ENCODE data around the gene OR2B2. TPM values are rescaled to one million over a fixed set of nuclear protein-coding genes. Genes with fewer than 3 reads are reported as not detected.

The OR2B2 gene
- total RNA-seq, 1 experiment from 2014 or later = not detected

GRCh38 chr6:27894839-27895762 is 17.1 kb downstream of the OR2B2 start:
- no peak overlapping the region for H3K27ac Mint-ChIP-seq
- POLR2A ChIA-PET = interaction anchor here (0.7 to 6.6 kb wide), 15 partner anchors 12 to 1869 kb away, joined by 3 to 817 read pairs (median 18); a partner anchor contains a TSS
- CTCF ChIA-PET = interaction anchor here (0.7 to 2.2 kb wide), 12 partner anchors 23 to 463 kb away, joined by 3 to 8 read pairs (median 4); a partner anchor contains a TSS
- peaks cover 8% of the 10 kb centered on the region for H3K36me3 Mint-ChIP-seq
- H3K27me3 Mint-ChIP-seq (ENCODE audit: low read depth) = no peaks in the 10 kb centered on the region; the same call in 1 of the 2 replicates
- no peak overlapping the region for H3K4me3 Mint-ChIP-seq
- ATAC-seq = peak; percentile 6
- no peak for DNase-seq (ENCODE audit: low spot score)
- H3K9me3 Mint-ChIP-seq = no peaks in the 10 kb centered on the region
- peaks cover 44% of the 10 kb centered on the region for H3K4me1 Mint-ChIP-seq
- no peak for TF ChIP-seq ARID4B (CRISPR knock-in tag; IDR thresholded peaks at IDR 0.05; ENCODE audit: borderline replicate concordance)
- TF ChIP-seq GTF2I (CRISPR knock-in tag; conservative IDR thresholded peaks at IDR 0.05) = no peak
- TF ChIP-seq RORB (CRISPR knock-in tag; IDR thresholded peaks at IDR 0.05) = no peak
- peak; percentile 63; the same call in 1 of the 2 replicates for TF ChIP-seq NFATC4 (CRISPR knock-in tag; IDR thresholded peaks at IDR 0.05)
- TF ChIP-seq PREB (CRISPR knock-in tag; IDR thresholded peaks at IDR 0.05; ENCODE audit: borderline replicate concordance) = no peak
- no peak for TF ChIP-seq STAT6 (CRISPR knock-in tag; conservative IDR thresholded peaks at IDR 0.05; ENCODE audit: low read depth)
- 0 out of 2 replicates have a peak, but pooled peaks have one; percentile 65 for TF ChIP-seq ZNF532 (CRISPR knock-in tag; IDR thresholded peaks at IDR 0.05; ENCODE audit: borderline replicate concordance)
- no peak for TF ChIP-seq GABPB1 (CRISPR knock-in tag; IDR thresholded peaks at IDR 0.05)
- peak; percentile 42 for TF ChIP-seq CTCF (IDR thresholded peaks at IDR 0.05)
- TF ChIP-seq ZNF416 (CRISPR knock-in tag; IDR thresholded peaks at IDR 0.05) = 0 out of 2 replicates have a peak, but pooled peaks have one; percentile 16
- peak; percentile 48; the same call in 1 of the 2 replicates for TF ChIP-seq EMX1 (CRISPR knock-in tag; IDR thresholded peaks at IDR 0.05)
- TF ChIP-seq PRDM15 (CRISPR knock-in tag; IDR thresholded peaks at IDR 0.05) = peak; percentile 81
- TF ChIP-seq USF2 (CRISPR knock-in tag; IDR thresholded peaks at IDR 0.05) = no peak

Measured in WTC11 (cell line).